CD4-positive, alpha-beta T cell treated with Interleukin-4 for 1 hour (primary cell): ENCODE results near the gene CPNE2.

Experiments used
- DNase-seq, 2 donors: peaks; one replicate each; pipeline ENCODE4 v3.0.0-alpha.2; 2020 to 2022

CPNE2 gene

DNA sequence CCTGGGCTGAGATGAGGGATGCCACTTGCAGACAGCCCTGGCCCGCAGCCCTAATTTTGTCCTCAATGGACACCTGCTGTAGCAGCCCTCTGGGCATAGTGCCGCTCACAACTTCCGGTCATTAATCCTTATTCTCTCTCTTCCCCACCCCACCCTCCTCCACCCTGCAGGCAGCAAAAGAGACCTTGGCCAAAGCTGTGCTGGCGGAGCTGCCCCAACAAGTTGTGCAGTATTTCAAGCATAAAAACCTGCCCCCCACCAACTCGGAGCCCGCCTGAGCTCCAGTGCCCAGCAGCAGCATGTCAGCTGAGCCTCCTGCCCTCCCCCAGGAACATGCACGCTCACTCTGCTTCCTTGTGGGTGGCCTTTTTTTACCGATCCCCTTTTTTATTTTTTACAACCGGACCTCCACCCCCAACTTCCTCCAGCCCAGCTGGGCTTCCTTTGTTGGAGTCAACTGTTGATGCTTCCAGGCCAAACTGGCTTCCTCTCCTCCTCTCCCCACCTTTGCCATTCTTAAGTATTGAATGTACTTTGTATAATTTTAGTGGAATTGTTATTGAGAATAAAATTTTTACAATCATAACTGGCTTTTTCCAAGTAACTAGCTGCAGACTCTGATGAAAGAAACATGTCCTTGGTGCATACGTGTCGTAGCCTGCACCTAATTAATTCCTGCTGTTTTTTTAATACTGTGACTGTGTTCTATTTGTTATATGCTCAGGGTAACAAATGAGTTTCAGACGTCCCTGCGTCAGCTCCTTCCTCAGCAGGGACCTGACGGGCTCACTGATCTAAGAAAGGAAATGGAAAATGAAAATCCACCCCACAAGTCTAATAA is 55.2 kb downstream of the CPNE2 start:
- no peak for DNase-seq

DNA sequence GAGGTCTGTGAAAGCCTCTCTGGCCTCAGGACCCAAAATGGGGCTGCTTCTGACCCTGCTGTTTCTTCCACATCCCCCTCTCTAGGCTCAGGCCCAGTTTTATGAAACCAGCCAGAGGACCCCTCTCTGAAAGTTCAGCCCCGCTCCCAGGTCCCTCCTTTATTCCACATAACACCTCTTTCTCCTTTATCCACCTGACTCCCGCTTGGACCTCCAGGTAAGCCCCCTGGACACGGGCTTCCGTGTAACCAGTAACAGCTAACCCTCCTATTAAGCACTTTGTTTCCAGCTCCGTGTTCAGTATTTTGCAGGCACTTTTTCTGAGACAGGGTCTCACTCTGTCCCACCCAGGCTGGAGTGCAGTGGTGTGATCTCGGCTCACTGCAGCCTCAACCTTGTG is 56.1 kb downstream of the CPNE2 start:
- no peak for DNase-seq

GRCh38 chr16:57149391-57149790 is 57.0 kb downstream of the CPNE2 start:
- no peak for DNase-seq

GRCh38 chr16:57150682-57151330 is 58.4 kb downstream of the CPNE2 start:
- DNase-seq, result no peak

DNA sequence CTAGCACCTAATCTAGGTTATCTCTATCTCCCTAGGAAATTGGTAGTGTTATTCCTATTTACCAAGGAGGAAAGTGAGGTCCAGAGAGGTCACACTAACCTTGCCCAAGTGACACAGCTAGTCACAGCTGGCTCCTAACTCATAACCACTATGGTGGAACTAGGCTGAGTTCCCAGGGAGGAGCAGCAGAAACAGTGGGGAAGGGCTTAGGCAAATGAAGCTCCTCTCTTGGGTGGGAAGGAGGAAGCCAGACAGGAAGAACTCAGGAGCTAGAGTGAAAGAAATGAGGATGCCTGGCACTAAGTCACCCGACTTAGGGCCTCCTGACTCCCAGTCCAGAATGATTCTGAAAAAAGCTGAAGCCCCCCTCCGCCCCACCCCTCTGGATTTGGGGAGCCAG is 59.0 kb downstream of the CPNE2 start:
- no peak for DNase-seq

- no peak for DNase-seq
Measured at GRCh38 chr16:57152096-57153093, 60.0 kb downstream of the CPNE2 start.

GRCh38 chr16:57153841-57154240 is 61.5 kb downstream of the CPNE2 start:
- DNase-seq, result no peak

DNA sequence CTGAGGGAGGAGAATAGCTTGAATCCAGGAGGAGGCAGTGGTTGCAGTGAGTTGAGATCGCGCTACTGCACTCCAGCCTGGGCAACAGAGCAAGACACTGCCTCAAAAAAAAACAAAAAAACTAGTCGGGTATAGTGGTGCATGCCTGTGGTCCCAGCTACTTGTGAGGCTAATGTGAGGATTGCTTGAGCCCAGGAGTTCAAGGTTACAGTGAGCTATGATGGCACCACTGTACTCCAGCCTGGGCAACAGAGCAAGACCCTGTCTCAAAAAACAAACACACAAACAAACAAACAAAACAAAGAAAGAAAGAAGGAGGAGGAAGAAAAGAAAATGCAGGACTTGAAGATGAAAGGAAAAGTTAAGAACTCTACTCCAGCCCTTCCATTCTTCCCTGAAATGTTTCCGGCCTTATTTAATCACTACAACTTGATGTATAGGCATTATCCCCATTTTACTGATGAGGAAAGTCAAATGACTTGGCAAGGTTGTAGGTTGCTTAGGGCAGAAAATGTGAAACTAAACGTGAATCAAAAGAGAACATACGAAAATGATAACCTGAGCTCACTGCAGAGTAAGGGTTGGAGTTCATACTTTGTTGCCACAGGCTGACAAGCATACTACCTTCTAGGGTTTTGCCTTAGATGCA is 63.4 kb downstream of the CPNE2 start:
- DNase-seq, result no peak

DNA sequence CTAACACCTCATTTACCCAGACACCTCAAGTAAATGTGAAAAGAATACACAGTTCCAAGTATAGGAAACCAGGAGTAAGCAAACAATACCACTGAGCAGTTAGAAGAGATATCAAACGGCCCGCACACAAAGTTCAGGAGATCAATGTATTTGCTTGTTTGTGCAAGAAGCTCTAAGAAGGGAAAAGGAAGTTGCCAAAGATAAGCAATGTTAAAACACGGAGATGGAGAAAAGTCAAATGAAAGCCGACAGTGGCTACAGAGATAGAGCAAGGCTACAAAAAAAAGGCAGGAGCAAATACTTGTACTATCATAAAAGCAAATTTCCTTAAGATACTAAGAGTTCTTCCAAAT is 63.9 kb downstream of the CPNE2 start:
- DNase-seq, result no peak

GRCh38 chr16:57157533-57157932 is 65.2 kb downstream of the CPNE2 start:
- no peak for DNase-seq

- no peak for DNase-seq
Measured at GRCh38 chr16:57159447-57159846, 67.1 kb downstream of the CPNE2 start.

GRCh38 chr16:57163842-57164241 is 71.5 kb downstream of the CPNE2 start:
- no peak for DNase-seq

- no peak for DNase-seq
Measured at GRCh38 chr16:57165483-57165882, 73.1 kb downstream of the CPNE2 start.

DNA sequence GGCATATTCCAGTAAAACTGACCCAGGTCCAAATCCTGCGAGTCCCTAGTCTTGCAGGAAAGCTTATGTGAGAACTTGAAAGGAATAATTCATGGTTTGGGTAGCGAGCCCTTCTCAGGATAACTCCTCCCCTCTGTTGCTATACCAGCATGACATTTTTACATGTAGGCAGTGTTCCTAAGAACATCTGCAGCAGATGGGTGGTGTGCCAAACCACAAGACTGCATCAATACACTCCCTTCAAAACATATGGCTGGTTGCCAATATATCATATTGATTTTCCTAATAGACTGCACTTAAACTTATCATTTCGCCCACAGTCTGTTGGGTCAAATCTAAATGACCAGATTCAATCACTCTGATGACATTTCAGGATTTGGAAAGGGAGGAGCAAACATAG is 73.6 kb downstream of the CPNE2 start:
- DNase-seq, result no peak

DNA sequence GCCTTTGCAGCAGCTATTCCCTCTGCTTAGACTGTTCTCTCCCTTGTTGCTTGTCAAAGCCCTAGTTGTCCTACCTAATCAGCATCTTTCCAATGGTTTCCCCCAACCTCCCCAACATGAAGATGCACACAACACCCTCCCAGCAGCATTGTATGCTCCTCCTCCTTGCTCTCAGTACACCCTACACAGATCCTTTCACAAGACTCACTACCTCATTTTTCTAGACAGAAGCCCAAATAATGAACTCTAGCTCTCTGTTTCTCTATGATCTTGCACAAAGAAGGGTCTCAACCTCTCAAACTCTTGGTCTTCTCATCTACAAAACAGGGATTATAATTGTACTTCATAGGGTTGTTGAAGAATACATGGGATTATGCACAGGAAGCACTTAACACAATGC is 74.1 kb downstream of the CPNE2 start:
- DNase-seq, result no peak

- no peak for DNase-seq
Measured at GRCh38 chr16:57166951-57167350, 74.6 kb downstream of the CPNE2 start.

DNA sequence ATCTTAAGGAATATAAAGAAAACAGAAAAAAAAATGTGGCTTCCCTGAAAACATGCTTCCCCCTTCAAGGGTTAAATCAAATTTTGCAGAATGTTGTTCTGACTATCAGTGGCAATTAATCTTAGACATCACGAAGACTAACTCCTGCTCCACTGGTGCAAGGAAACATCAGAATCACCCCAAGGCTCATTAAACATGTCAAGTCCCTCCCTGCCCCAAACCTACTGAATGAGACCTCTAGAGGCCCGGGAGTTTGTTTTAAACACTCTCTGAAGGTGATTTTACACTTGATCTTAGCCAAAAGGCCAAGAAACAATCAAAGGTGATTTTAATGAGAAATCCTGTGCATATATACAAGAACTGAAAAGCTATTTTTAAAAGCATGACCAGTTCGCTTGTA is 75.2 kb downstream of the CPNE2 start:
- DNase-seq, result no peak

- peak in 1 of 2 donors; percentile 78 for DNase-seq
Measured at GRCh38 chr16:57167953-57168352, 75.6 kb downstream of the CPNE2 start.

DNA sequence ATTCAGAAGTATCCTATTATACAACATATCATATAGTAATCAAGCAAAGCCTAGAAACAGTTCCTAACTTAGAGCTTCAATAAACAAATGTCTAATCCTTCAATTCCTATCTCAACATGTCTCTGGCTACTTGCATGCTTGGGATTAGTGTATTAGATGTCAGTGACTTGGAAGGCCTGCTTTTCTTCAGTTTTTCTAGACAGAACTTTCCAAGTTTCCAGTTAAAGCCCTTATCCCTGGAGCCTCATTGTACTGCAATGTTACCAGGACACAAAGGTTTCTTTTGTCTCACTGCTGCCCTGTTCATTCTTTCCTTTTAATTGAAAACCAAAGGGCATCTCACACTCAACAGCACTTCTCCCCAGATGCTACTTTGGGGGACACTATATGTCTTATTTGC is 76.9 kb downstream of the CPNE2 start:
- DNase-seq, result no peak

- no peak for DNase-seq
Measured at GRCh38 chr16:57172721-57173290, 80.4 kb downstream of the CPNE2 start.

DNA sequence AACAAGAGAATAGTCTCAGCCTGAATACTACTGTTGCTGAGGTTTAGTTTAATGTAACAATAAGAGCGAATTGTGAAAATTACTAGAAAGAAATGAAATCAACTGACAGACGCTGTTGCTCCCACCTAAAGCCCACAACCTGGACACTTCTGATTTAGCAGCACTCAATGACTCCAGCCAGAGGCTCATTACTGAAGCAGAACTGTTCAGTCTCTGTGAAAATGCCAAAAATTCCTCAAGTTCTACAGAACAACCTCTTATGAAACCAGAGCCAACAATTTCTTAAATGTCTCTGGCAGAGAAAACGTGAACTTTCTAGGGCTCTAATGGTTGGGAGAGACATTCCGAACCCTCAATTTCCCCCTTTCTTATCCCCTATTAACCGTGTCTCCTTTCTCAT is 83.5 kb downstream of the CPNE2 start:
- no peak for DNase-seq

DNA sequence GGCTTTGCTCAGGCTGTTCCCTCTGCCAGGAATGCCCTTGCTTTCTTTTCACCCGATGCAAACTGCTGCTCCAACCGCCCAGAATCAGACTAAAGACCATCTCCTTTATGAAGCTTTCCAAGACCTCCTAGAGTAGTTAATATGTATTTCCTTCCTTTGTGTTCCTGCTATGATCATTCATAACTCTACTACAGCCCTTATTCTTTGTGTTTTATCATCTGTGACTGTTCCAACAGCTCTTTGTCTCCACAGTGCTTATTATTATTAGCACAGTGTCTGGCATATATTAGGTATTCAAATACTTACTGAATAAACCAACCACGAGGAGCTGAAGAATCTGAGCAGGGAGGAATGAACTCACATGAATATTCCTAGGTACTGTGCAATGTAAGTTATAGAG is 85.8 kb downstream of the CPNE2 start:
- DNase-seq, result no peak

- DNase-seq, result no peak
Measured at GRCh38 chr16:57178793-57179212, 86.4 kb downstream of the CPNE2 start.
